Large intestine (tissue), 3 donors: ENCODE measurements around the gene CDH13. TPM values are rescaled to one million over a fixed set of nuclear protein-coding genes. Genes with fewer than 3 reads are reported as not detected.

Source experiments
- DNase-seq, 2 donors: peaks; one replicate each; pipeline versions ENCODE4 v3.0.0 to v3.0.0-alpha.2; 2013
- H3K27ac ChIP-seq: one replicate; pipeline ENCODE4 v1.5.1; 2013; ENCODE audit warnings: low read length
- H3K27me3 ChIP-seq: 2 replicates; pipeline ENCODE4 v1.6.1; 2013; ENCODE audit warnings: low read length; ENCODE audit not compliant: control insufficient read depth, insufficient read depth
- H3K36me3 ChIP-seq: 2 replicates; pipeline ENCODE4 v1.6.1; 2013; ENCODE audit warnings: low read length; ENCODE audit not compliant: control insufficient read depth, insufficient read depth
- H3K4me1 ChIP-seq: one replicate; pipeline ENCODE4 v1.6.1; 2013; ENCODE audit warnings: low read length; ENCODE audit not compliant: control insufficient read depth, insufficient read depth
- H3K4me3 ChIP-seq: one replicate; pipeline ENCODE4 v1.5.1; 2013; ENCODE audit warnings: low read length
- H3K9me3 ChIP-seq: one replicate; pipeline ENCODE4 v1.6.1; 2013; ENCODE audit warnings: mild to moderate bottlenecking, low read depth, low read length, moderate library complexity; ENCODE audit not compliant: control insufficient read depth
- WGBS: methylation state at CpG from one replicate; pipeline ENCODE4 v1.1.5; 2013; ENCODE audit warnings: low lambda C conversion rate; ENCODE audit not compliant: insufficient coverage; 5-methylcytosine and 5-hydroxymethylcytosine counted together
- polyA plus RNA-seq: library from polyadenylated mRNA; unstranded; fragments of 120-200 nt; gene quantifications from one replicate; pipeline ENCODE4 v1.2.1, GENCODE V29; 2013

CDH13 gene
- polyA plus RNA-seq, 1 donor: 17.1 TPM

DNA sequence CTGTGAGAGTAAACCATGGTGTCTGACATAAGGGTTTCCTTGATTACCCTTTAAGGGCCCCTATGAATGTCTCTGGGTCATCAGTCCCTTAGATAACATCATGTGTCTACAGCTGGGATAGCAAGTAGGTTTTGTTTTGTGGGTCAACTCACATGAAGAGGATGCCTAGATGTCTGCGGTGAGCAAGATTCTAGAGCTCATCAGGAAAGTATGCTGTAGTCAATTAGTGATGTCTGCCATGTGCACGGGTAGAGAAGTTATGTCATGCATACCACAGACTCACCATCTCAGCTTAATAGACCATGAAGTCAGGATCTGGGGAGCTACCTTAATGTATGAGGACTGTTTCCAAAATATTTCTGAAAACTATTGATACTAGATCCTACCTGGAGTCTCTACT, 57.5 kb downstream of the CDH13 start:
- Histone ChIP-seq H3K27ac (no peak overlapping the region), H3K36me3 (no peaks in the 10 kb centered on the region), H3K4me1 (peaks cover 17% of the 10 kb centered on the region), H3K27me3 (no peaks in the 10 kb centered on the region), H3K4me3 (no peak overlapping the region), H3K9me3 (no peaks in the 10 kb centered on the region)
- no peak for DNase-seq
- no CpG with 5 or more reads among the region's 2 CpGs for WGBS

DNA sequence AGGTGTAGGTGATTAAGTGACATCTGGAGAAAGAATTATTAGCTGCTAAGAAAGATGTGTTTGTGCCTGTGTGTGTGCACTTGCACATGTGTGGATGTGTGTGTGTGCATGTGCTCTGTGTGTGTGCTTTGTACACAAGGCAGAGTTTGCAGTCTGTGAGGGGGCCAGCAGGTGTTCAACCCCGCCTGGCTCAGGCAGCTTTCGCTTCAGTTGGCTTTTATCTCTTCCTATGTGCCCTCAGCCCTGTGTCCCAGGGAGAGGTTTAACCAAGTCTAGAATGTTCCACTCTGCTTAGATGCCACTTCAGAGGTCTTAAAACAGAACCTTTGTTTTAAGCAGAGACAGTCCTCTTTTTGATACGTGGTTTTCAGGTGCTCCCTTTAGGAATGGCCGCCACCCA, 58.8 kb downstream of the CDH13 start:
- peaks cover 17% of the 10 kb centered on the region for H3K4me1 ChIP-seq
- no CpG with 5 or more reads among the region's 4 CpGs for WGBS
- peak in 1 of 2 donors; percentile 32 for DNase-seq
- no peak overlapping the region for H3K27ac ChIP-seq
- H3K9me3 ChIP-seq: no peaks in the 10 kb centered on the region
- H3K4me3 ChIP-seq: no peak overlapping the region
- H3K27me3 ChIP-seq: no peaks in the 10 kb centered on the region
- no peaks in the 10 kb centered on the region for H3K36me3 ChIP-seq

DNA sequence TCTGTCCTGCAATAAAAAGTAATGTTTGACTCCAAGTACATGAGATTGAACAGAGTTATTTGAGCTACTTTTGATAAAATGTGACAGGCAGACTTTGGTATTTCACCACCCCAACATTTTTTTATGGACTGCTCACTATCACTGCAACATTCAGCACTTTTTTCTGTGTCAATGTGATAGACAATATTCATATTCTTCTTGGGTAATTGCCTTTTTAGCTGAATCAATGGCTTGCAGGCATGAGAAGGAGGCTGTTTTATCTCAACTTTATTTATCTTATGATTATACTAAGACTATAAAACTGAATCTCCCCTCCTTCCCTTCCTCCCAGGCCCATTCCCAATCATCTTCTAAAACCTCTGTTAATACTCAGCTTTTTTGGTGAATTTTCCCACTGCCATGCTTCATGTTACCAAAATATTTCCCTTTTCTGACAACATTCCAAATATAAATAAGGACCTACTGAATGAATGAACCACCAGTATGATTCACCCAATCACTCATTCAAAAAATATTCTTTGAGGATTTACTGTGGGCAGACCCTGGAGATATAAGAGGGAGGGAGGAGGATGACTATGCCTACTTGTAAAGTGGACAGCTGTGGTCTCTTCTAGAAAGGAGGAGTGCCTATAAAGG, 67.6 kb downstream of the CDH13 start:
- H3K9me3 ChIP-seq: no peaks in the 10 kb centered on the region
- no peaks in the 10 kb centered on the region for H3K27me3 ChIP-seq
- H3K4me1 ChIP-seq: peaks cover 20% of the 10 kb centered on the region
- DNase-seq: peak; percentile 51 to 79
- peak overlapping the region; percentile 10 for H3K27ac ChIP-seq
- no peak overlapping the region for H3K4me3 ChIP-seq
- H3K36me3 ChIP-seq: no peaks in the 10 kb centered on the region

DNA sequence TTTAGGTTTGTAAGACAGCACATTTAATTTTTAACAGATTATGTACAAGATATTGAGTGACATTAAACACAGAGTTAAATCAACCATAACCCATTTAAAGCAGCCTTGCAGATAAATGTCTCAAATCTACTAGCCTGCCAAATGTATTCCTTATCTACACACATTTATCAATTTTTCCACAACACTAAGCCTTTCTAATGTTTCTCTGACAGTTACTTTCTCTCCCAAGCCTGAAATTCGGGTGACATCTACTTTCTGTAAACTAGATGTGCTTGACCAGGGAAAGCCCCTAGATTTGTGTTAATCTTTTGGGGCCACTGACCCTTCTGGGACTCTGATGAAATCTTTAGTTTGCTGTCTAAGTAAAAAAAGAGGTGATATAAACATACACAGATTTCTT, 69.0 kb downstream of the CDH13 start:
- Histone ChIP-seq H3K36me3 (no peaks in the 10 kb centered on the region), H3K9me3 (no peaks in the 10 kb centered on the region), H3K4me3 (no peak overlapping the region), H3K27ac (no peak overlapping the region), H3K4me1 (peaks cover 20% of the 10 kb centered on the region), H3K27me3 (no peaks in the 10 kb centered on the region)
- WGBS: no CpG with 5 or more reads among the region's 1 CpG
- DNase-seq: no peak

DNA sequence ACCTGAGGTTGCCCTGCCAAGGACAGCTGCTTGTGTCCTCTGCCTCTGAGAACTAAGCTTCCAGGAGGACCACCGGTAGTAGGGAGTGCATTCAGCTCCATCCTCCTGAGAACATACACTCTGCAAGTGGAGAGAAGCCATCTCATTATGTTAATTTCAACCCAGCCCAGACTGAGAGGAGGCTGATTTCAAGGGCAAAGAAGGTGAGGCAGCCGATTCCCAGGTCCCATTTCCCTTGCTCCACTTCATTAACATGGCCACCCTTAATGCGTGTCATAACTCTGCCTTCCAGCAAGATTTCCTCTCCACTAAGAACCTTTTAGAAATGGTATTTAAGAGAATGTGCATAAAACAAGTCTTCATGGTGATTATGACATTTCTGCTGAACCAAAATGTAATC, 72.5 kb downstream of the CDH13 start:
- WGBS: no CpG with 5 or more reads among the region's 3 CpGs
- no peak for DNase-seq
- no peak overlapping the region for H3K27ac ChIP-seq
- H3K4me1 ChIP-seq: peaks cover 9% of the 10 kb centered on the region
- H3K4me3 ChIP-seq: no peak overlapping the region
- H3K9me3 ChIP-seq: no peaks in the 10 kb centered on the region
- no peaks in the 10 kb centered on the region for H3K27me3 ChIP-seq
- no peaks in the 10 kb centered on the region for H3K36me3 ChIP-seq

DNA sequence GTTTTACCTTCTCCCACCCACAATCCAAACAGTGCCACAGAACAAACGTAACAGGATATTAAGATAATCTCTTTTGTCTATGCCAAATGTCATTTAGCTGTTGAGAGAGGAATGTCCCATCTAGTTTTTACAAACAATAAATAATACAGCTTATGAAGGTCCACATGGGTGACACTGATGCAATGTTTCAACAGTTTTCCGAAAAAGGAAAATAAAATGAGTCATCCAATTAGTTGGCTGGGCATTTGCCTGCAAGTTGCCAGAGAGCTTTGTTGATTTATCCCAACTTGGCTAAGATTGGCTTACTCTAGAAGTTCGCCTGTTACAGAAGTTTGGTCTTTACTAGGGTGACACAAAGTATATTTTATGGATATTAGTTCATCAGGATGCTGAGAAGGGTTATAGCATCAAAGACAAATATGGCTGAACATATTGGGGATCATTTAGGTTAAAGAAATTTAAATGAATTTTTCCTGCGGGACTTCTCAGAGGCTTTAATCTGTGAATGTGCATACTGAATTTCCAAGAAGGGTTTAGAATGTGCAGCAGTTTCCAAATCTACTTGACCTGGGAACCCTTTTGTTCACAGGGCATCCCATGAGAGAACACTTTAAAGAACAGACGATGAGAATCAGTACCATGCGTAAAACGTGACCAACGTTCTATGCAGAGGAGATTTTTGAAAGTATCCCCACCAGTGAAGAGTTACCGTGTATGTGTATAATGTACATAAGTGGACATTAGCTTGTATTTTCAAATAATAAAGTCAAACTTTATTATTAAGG, 73.1 kb downstream of the CDH13 start:
- DNase-seq: no peak
- Histone ChIP-seq H3K9me3 (no peaks in the 10 kb centered on the region), H3K36me3 (no peaks in the 10 kb centered on the region), H3K4me3 (no peak overlapping the region), H3K27me3 (no peaks in the 10 kb centered on the region), H3K27ac (no peak overlapping the region), H3K4me1 (peaks cover 3% of the 10 kb centered on the region)
- WGBS: 100% methylated on average over 1 of the region's 9 CpGs

DNA sequence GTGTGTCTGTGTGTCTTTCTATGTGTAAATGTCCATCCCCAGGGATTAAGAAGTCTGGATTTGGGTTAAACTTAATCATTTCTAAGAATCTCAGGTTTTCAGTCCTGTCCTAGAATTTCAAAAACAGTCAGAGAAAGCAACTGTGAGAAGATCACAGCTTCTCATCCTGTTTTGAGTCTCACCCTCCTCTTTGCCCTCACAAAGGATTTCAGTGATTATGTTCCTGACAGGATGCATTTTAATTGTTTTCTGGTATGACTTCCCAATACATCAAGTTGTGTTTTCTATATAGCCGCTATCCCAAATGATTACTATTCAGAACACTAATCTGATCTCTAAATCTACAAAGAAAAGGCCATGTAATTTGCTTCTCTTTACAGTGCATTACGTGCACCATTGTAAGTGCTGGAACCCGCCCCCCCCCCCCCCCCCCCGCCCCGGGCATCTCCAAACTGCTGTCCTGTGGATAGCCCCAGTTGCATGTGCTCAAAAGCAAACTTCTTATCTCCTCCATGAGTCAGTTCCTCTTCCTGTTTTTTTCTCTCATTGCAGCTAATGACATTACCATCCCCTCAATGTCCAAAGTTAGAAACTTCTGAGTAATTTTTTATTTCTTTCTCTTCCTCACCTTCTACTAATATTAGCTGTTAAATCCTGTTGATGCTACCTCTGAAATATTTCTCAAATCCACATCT, 73.9 kb downstream of the CDH13 start:
- Histone ChIP-seq H3K4me3 (no peak overlapping the region), H3K4me1 (no peaks in the 10 kb centered on the region), H3K9me3 (no peaks in the 10 kb centered on the region), H3K27me3 (no peaks in the 10 kb centered on the region), H3K36me3 (no peaks in the 10 kb centered on the region), H3K27ac (no peak overlapping the region)
- WGBS: no CpG with 5 or more reads among the region's 5 CpGs
- no peak for DNase-seq

DNA sequence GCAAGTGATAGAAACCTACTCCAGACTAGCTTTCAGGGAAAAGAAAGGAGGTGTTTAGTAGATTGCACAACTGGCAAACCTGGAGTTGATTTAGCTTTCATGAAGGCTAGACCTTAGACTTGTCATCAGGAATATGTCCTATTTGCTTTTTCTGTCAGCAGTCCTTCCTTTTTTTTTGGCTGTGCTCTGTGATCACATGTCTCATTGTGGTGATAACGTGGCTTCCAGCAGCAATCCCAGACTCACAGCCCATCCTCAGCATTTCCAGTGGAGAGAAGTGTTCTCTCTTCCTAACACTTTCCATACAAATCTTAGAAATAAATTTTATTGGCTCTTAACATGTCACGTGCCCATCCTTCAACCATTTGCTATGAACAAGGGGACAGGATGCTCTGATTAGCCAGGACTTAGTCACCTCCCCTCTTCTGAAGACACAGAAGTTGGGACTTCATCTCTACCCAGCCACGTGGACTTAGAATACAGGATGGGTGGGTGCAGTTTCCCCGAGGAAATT, 74.7 kb downstream of the CDH13 start:
- peak in 1 of 2 donors; percentile 27 for DNase-seq
- no peaks in the 10 kb centered on the region for H3K36me3 ChIP-seq
- 100% methylated on average over 1 of the region's 4 CpGs for WGBS
- no peaks in the 10 kb centered on the region for H3K4me1 ChIP-seq
- H3K27ac ChIP-seq: no peak overlapping the region
- no peaks in the 10 kb centered on the region for H3K9me3 ChIP-seq
- no peaks in the 10 kb centered on the region for H3K27me3 ChIP-seq
- no peak overlapping the region for H3K4me3 ChIP-seq

DNA sequence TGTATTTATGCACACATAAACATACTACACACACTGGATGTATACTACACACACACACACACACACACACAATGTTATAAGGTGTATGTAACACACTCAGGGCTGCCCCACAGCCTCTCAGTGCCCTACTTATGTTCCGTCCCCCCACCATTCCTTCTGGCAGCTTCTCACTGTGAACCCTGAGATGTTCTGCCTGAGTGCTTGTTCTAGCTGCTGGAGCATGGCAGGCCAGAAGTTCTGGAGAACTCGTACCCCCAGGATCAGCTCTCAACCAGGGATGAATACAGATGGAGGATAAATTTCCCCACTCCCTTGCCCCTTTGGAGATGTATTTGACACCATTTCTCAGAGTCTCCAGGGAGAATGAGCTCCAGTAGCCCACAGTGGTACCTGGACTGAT, 76.4 kb downstream of the CDH13 start:
- Histone ChIP-seq H3K27me3 (no peaks in the 10 kb centered on the region), H3K9me3 (no peaks in the 10 kb centered on the region), H3K36me3 (no peaks in the 10 kb centered on the region), H3K4me3 (no peak overlapping the region), H3K27ac (no peak overlapping the region), H3K4me1 (no peaks in the 10 kb centered on the region)
- no CpG with 5 or more reads among the region's 2 CpGs for WGBS
- no peak for DNase-seq

DNA sequence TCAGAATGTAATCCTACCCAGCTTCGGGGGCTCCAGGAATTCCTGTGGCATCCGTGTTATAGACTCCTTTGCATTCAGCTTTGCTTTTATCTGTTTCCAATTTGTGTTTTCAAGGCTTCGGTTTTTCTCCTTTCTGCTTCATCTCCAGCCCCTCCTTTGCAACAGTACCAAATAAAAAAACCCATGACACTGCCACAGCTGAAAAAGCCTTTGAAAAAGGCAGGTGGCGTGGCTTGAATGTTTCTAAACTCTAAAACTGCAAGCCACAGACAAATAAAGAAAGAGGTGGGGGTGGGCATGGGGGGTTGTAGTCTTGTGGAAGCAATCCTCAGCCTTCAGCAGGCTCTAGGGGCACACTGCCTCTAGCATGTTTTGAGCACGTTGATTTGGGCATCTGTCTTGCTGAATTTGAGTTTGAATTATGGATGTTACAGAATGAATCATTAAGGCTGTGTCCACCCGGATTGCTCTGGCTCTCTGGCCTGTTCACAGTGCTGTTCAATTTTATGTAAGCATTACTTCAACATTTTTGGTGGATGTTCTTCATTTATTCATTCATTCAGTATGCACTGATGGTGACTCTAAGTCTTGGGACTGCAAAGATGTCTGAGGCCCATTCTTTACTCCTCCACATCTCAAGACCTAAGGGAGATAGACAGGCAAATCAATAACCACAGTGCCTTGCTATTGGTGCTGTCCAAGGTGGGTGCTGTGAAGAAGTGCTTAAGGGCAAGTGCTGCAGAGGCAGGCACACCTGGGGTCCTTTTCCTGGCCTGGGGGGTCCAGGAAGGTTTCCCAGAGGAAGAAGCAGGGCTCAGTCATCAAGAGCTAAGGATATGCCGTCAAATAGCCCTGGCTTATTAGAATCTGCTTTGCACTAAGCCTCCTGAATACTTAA, 77.4 kb downstream of the CDH13 start:
- Histone ChIP-seq H3K4me3 (no peak overlapping the region), H3K27me3 (no peaks in the 10 kb centered on the region), H3K9me3 (no peaks in the 10 kb centered on the region), H3K4me1 (no peaks in the 10 kb centered on the region), H3K27ac (no peak overlapping the region), H3K36me3 (no peaks in the 10 kb centered on the region)
- no peak for DNase-seq
- WGBS: 64% methylated on average over 3 of the region's 7 CpGs
